Measurements from ENCODE around the gene CLMP.

CLMP gene

DNA sequence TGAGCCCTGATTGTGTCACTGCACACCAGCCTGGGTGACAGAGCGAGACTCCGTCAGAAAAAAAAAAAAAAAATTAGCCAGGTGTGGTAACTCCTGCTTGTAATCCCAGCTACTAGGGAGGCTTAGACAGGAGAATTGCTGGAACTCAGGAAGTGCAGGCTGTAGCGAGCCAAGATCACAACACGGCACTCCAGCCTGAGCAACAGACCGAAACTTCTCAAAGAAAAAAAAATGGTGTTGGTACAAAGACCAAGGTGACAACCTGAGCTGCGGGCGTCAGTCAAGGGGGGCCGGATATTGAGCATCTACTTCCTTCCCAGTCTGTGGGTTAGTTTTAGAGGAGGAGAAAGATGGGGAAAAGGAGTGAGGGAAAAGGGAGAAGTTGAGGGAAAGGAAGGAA, 84.7 kb downstream of the CLMP start:
- TF ChIP-seq SPI1 (IDR thresholded peaks at IDR 0.05; ENCODE audit: borderline replicate concordance, low read depth) (no peak), POLR2AphosphoS5 (IDR thresholded peaks at IDR 0.05; ENCODE audit: low read depth) (no peak), GABPA (IDR thresholded peaks at IDR 0.05; ENCODE audit: low read depth) (no peak)
- TF ChIP-seq, protein P1, sequence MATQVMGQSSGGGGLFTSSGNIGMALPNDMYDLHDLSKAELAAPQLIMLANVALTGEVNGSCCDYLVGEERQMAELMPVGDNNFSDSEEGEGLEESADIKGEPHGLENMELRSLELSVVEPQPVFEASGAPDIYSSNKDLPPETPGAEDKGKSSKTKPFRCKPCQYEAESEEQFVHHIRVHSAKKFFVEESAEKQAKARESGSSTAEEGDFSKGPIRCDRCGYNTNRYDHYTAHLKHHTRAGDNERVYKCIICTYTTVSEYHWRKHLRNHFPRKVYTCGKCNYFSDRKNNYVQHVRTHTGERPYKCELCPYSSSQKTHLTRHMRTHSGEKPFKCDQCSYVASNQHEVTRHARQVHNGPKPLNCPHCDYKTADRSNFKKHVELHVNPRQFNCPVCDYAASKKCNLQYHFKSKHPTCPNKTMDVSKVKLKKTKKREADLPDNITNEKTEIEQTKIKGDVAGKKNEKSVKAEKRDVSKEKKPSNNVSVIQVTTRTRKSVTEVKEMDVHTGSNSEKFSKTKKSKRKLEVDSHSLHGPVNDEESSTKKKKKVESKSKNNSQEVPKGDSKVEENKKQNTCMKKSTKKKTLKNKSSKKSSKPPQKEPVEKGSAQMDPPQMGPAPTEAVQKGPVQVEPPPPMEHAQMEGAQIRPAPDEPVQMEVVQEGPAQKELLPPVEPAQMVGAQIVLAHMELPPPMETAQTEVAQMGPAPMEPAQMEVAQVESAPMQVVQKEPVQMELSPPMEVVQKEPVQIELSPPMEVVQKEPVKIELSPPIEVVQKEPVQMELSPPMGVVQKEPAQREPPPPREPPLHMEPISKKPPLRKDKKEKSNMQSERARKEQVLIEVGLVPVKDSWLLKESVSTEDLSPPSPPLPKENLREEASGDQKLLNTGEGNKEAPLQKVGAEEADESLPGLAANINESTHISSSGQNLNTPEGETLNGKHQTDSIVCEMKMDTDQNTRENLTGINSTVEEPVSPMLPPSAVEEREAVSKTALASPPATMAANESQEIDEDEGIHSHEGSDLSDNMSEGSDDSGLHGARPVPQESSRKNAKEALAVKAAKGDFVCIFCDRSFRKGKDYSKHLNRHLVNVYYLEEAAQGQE (IDR thresholded peaks at IDR 0.05; ENCODE audit: insufficient replicate concordance, low read depth) = no peak
- TF ChIP-seq, protein P2, sequence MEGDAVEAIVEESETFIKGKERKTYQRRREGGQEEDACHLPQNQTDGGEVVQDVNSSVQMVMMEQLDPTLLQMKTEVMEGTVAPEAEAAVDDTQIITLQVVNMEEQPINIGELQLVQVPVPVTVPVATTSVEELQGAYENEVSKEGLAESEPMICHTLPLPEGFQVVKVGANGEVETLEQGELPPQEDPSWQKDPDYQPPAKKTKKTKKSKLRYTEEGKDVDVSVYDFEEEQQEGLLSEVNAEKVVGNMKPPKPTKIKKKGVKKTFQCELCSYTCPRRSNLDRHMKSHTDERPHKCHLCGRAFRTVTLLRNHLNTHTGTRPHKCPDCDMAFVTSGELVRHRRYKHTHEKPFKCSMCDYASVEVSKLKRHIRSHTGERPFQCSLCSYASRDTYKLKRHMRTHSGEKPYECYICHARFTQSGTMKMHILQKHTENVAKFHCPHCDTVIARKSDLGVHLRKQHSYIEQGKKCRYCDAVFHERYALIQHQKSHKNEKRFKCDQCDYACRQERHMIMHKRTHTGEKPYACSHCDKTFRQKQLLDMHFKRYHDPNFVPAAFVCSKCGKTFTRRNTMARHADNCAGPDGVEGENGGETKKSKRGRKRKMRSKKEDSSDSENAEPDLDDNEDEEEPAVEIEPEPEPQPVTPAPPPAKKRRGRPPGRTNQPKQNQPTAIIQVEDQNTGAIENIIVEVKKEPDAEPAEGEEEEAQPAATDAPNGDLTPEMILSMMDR (IDR thresholded peaks at IDR 0.05; ENCODE audit: insufficient read depth, low read length) = no peak
- Histone ChIP-seq H3K27me3 (ENCODE audit: insufficient read depth, poor library complexity, severe bottlenecking) (no peaks in the 10 kb centered on the region), H3K27ac (replicated peaks) (no peak overlapping the region), H3K4me3 (replicated peaks; ENCODE audit: insufficient read depth, low read length) (no peak overlapping the region)
- no peak for DNase-seq (ENCODE audit: low read depth in 1 of 2, low spot score in 1 of 2)

DNA sequence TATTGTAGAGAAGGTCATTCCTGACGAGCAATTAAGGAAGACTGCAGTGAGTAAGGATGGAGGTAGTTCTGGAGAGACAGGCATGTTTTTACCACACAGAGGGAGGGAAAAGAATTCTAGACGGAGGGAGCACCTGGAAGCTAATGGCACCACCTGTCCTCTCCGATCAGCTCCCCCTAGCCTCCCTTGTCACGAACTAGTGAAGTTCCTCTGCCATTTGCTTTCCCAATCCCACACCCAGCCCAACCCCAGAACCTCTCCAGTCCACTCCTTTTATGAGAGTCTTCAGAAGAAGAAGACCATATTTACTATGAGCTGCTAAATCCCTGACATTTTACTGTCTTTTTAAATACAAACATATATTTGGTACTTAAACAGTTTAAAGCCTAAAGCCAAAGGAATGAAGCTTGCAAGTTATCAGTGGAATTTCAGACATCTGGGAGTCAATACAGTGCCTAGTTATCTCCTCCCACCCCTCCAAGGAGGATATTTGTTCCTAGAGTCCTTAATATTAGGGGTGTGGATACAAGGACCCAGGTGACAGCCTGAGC, 87.0 kb downstream of the CLMP start:
- H3K27me3 ChIP-seq (ENCODE audit: insufficient read depth, poor library complexity, severe bottlenecking) = no peaks in the 10 kb centered on the region
- H3K4me3 ChIP-seq (replicated peaks; ENCODE audit: insufficient read depth, low read length) = no peak overlapping the region
- DNase-seq (ENCODE audit: low read depth in 1 of 2, low spot score in 1 of 2) = no peak
- H3K27ac ChIP-seq (replicated peaks) = no peak overlapping the region
- no peak for TF ChIP-seq GABPA (IDR thresholded peaks at IDR 0.05; ENCODE audit: low read depth)
- no peak for TF ChIP-seq SPI1 (IDR thresholded peaks at IDR 0.05; ENCODE audit: borderline replicate concordance, low read depth)
- TF ChIP-seq, protein P2 (IDR thresholded peaks at IDR 0.05; ENCODE audit: insufficient read depth, low read length) = no peak
- no peak for TF ChIP-seq POLR2AphosphoS5 (IDR thresholded peaks at IDR 0.05; ENCODE audit: low read depth)
- TF ChIP-seq, protein P1 (IDR thresholded peaks at IDR 0.05; ENCODE audit: insufficient replicate concordance, low read depth) = no peak

DNA sequence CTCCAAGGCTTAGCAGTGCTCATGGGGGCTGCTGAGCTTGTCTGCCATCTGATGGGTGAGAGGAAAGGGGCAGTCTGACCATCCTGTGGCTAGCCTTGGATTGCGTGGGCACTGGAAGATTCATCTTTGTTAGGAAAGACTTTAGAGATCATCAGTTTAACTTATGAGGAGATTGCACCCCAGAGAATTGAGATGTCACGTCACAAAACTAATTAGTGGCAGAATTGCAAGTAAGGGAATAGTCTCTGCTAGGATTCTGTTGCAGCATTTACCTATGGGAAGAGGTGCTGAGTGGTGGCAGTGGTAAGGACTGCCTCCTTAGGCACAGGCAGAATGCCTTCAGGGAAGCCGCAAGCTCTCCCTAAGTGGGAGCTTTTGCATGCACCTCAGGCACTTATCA, 90.4 kb downstream of the CLMP start:
- TF ChIP-seq, protein P1 (IDR thresholded peaks at IDR 0.05; ENCODE audit: insufficient replicate concordance, low read depth) = no peak
- TF ChIP-seq, protein P2 (IDR thresholded peaks at IDR 0.05; ENCODE audit: insufficient read depth, low read length) = no peak
- TF ChIP-seq POLR2AphosphoS5 (IDR thresholded peaks at IDR 0.05; ENCODE audit: low read depth) = no peak
- TF ChIP-seq GABPA (IDR thresholded peaks at IDR 0.05; ENCODE audit: low read depth) = no peak
- TF ChIP-seq SPI1 (IDR thresholded peaks at IDR 0.05; ENCODE audit: borderline replicate concordance, low read depth) = no peak
- no peak for DNase-seq (ENCODE audit: low read depth in 1 of 2, low spot score in 1 of 2)
- H3K4me3 ChIP-seq (replicated peaks; ENCODE audit: insufficient read depth, low read length) = no peak overlapping the region
- peaks cover 2% of the 10 kb centered on the region for H3K27me3 ChIP-seq (ENCODE audit: insufficient read depth, poor library complexity, severe bottlenecking)
- H3K27ac ChIP-seq (replicated peaks) = no peak overlapping the region
